Measurements from ENCODE around the gene SETD7. TPM values are rescaled to one million over a fixed set of nuclear protein-coding genes. Genes with fewer than 3 reads are reported as not detected.

SETD7 gene
- total RNA-seq, 1 experiment from 2014 or later = 29.6 TPM

GRCh38 chr4:139596684-139597279, 40.8 kb upstream of the SETD7 start:
- ChIA-PET POLR2A (ENCODE audit: unreplicated experiment) (interaction anchor here (0.6 kb wide), 1 partner anchor 60 kb away, joined by 3 read pairs; no protein-coding TSS in a partner anchor), CTCF (interaction anchor here (0.6 kb wide), 1 partner anchor 277 kb away, joined by 3 read pairs; no protein-coding TSS in a partner anchor)
- ATAC-seq (peak; percentile 6), DNase-seq (peak; percentile 45)
- Histone ChIP-seq H2AFZ (ENCODE audit: low read length) (0 out of 2 replicates have a peak overlapping the region, but pooled peaks have one; percentile 5), H3K79me2 (ENCODE audit: low read length) (no peaks in the 10 kb centered on the region), H3F3A (ENCODE audit: low read length, unreplicated experiment) (no peaks in the 10 kb centered on the region), H4K20me1 (ENCODE audit: low read length) (no peaks in the 10 kb centered on the region), H3K9me3 (ENCODE audit: low read length) (no peaks in the 10 kb centered on the region), H3K4me3 (ENCODE audit: low read length) (peak overlapping the region; percentile 26; the same call in 1 of the 2 replicates), H3K9me2 (replicated peaks; ENCODE audit: low read length) (no peaks in the 10 kb centered on the region), H3K4me1 (ENCODE audit: insufficient read depth, low read length) (peaks cover 57% of the 10 kb centered on the region), H3K9ac (ENCODE audit: low read length) (peak overlapping the region; percentile 28; the same call in 1 of the 2 replicates), H3K27me3 (ENCODE audit: low read length) (no peaks in the 10 kb centered on the region), H3K27ac (ENCODE audit: low read length) (peak overlapping the region; percentile 85), H3K36me3 (ENCODE audit: low read depth, low read length) (no peaks in the 10 kb centered on the region), H3K4me2 (ENCODE audit: low read length) (peak overlapping the region; percentile 81)
- intact Hi-C loops (cut with micrococcal nuclease) = loop anchor here (2.0 kb wide), 1 partner anchor 40 kb away; the partner anchor contains the start of gene SETD7
- TF ChIP-seq EZH2phosphoT487 (IDR thresholded peaks at IDR 0.05; ENCODE audit: borderline replicate concordance, low read length) = no peak
- no peak for TF ChIP-seq CTCF (conservative IDR thresholded peaks at IDR 0.05; ENCODE audit: low read depth, low read length)
- TF ChIP-seq EZH2 (IDR thresholded peaks at IDR 0.05; ENCODE audit: low read length, unreplicated experiment) = no peak
- no TSS peak for BruUV-seq (replicated peaks)

- no peaks in the 10 kb centered on the region for H3K9me2 ChIP-seq (replicated peaks; ENCODE audit: low read length)
- peak overlapping the region; percentile 38; the same call in 1 of the 2 replicates for H2AFZ ChIP-seq (ENCODE audit: low read length)
- ATAC-seq (peak; percentile 61), DNase-seq (peak; percentile 85)
- H3K36me3 ChIP-seq (ENCODE audit: low read depth, low read length) = no peaks in the 10 kb centered on the region
- TF ChIP-seq CTCF (conservative IDR thresholded peaks at IDR 0.05; ENCODE audit: low read depth, low read length) (no peak), EZH2phosphoT487 (IDR thresholded peaks at IDR 0.05; ENCODE audit: borderline replicate concordance, low read length) (no peak), EZH2 (IDR thresholded peaks at IDR 0.05; ENCODE audit: low read length, unreplicated experiment) (no peak)
- peak overlapping the region; percentile 81 for H3K4me2 ChIP-seq (ENCODE audit: low read length)
- H3K4me1 ChIP-seq (ENCODE audit: insufficient read depth, low read length) = peaks cover 57% of the 10 kb centered on the region
- no peaks in the 10 kb centered on the region for H3K9me3 ChIP-seq (ENCODE audit: low read length)
- ChIA-PET CTCF (interaction anchor here (0.6 kb wide), 1 partner anchor 277 kb away, joined by 3 read pairs; no protein-coding TSS in a partner anchor), POLR2A (ENCODE audit: unreplicated experiment) (interaction anchor here (0.5 to 0.6 kb wide), 3 partner anchors 61 to 582 kb away, joined by 3 read pairs; partner anchors contain the start of gene MAML3)
- H3F3A ChIP-seq (ENCODE audit: low read length, unreplicated experiment) = no peaks in the 10 kb centered on the region
- H3K9ac ChIP-seq (ENCODE audit: low read length) = peak overlapping the region; percentile 32
- intact Hi-C loops (cut with micrococcal nuclease) = loop anchor here (2.0 kb wide), 1 partner anchor 39 kb away; the partner anchor contains the start of gene SETD7
- peak overlapping the region; percentile 85 for H3K27ac ChIP-seq (ENCODE audit: low read length)
- BruUV-seq (replicated peaks) = no TSS peak
- H4K20me1 ChIP-seq (ENCODE audit: low read length) = no peaks in the 10 kb centered on the region
- no peaks in the 10 kb centered on the region for H3K79me2 ChIP-seq (ENCODE audit: low read length)
- no peaks in the 10 kb centered on the region for H3K27me3 ChIP-seq (ENCODE audit: low read length)
- H3K4me3 ChIP-seq (ENCODE audit: low read length) = peak overlapping the region; percentile 41; the same call in 1 of the 2 replicates
These were observed 40.1 kb upstream of the SETD7 start for GRCh38 chr4:139596034-139596683.

Measured in PC-3 (cell line).